GM19238 (cell line): Measurements from ENCODE around the gene ALAD.
"Not testable (repeated sequence)": the region's sequence is repeated elsewhere in the genome, so short reads cannot be mapped to it uniquely, and the experiment has no call there.

Experiments used
- DNase-seq: peaks from one replicate; pipeline ENCODE4 v3.0.0; 2011; ENCODE audit warnings: low spot score; ENCODE audit not compliant: insufficient read length

The ALAD gene

GRCh38 chr9:113401027-113401792, at the start of gene ALAD:
TSS of gene ALAD (minus strand) at chr9:113401284. CDS start at chr9:113393559, 7,725 bp downstream.
- peak; percentile 96 for DNase-seq

DNA sequence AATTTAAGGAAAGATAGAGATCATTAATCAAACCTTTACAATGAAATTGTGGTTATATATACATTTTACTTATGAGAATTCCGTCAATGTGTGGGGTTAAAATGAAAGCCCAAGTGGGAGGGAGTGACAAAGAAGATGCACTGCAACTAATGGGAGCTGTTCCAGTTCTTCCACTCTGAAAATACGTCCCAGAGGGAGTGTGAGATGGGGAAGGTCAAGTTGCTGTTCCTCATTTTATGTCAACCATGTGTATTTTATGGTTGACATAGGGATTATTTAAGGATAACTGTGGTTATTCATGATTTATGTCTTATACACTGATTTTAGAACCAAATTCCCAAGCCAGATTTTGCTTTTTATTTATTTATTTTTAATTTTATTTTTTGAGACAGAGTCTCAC, 48.3 kb upstream of the ALAD start:
- DNase-seq: no peak

DNA sequence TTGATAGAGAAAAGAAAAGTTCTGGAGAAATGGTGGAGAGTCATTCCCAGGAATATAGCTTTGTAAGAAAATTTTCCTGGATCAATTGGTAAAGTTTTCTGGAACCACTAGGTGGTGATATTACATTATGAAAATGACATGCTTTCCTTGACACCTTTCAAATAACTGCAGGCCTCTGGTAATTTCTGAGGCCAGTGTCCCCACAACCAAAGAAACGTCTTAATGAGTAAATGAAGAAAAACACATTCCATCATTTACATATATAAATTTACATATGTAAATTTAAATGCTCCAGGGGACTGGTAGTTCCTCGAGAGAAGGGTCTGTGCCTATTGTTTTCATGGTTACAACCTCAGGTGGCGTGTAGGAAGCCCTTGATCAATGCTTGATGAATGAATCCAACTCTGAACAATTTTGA, 45.2 kb upstream of the ALAD start:
- peak; percentile 32 for DNase-seq

DNA sequence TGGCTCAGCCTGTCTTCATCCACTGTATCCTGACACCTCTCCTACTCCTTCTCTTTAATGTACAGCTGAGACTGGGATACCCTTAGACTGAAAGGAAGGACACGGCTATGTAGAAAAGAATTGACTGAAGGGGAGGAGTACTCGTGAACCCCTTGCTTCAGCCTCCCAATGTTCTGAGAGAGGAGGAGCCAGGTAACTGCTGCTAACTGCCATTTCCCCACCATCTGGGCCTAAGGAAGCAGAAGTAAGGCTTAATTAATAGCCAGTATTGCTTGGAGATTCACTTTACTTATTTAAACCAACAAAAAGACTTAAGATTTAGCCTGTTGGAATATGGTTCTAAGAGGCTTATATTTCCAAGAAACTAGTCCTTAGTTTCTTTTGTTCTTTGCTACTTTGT, 43.7 kb upstream of the ALAD start:
- DNase-seq: no peak

GRCh38 chr9:113437716-113438115, 36.6 kb upstream of the ALAD start:
- DNase-seq: not testable (repeated sequence)

DNA sequence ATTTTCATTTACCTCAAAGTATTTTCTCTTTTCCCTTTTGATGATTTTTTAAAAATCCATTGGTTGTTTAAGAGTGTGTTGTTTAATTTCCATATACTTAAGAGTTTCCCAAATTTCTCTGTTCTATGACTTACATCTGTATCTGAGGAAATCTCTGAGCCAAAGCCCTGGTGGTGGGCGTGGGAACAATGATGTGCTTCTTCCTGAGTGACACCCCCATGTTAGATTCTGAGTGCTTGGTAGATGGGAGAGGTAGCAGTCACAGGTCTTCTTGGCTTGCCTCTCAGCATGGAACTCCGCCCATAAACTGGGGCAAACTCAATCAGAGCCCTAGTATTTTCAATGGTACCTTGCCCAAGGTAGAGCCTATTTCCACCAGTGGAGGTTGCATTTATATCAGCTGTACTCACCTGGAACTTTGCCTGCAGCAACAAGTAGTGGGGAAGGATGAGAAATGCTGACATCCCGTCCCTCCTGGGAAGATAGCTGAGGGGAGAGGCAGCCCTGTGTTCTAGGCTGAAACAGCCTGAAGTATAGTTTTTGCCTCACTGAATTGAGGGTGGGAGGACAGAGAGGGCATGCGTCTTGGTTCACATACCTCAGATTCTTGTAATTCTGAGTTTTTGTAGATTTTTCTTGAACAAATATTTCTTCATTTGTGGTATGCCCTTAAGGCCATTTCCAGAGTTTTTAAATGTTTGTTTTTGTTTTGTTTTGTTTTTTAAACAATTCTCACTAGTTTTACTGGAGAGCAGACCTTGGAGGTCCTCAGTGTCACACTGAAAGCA, 35.8 kb upstream of the ALAD start:
- no peak for DNase-seq

GRCh38 chr9:113431191-113431590, 30.1 kb upstream of the ALAD start:
- DNase-seq: no peak

GRCh38 chr9:113428062-113428615, 27.1 kb upstream of the ALAD start:
- DNase-seq: no peak

DNA sequence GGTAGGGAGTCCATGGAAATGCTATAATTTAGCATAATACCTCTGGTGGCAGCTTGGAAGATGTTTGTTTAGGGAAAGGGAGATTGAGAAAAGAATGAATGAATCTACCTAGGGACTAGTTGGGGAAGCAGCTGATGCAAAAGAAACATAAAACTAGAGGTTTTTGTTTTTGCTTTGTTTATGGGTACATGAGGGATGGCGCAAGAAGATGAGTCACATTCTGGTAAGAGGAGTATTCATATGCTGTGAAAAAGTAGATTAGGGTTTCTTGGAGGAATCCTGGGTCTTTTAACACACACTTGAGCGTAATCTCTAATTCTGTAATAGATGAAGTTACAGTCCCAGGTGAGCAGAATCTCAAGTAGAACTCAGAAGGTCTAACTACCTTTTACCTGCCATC, 26.5 kb upstream of the ALAD start:
- DNase-seq: no peak

DNA sequence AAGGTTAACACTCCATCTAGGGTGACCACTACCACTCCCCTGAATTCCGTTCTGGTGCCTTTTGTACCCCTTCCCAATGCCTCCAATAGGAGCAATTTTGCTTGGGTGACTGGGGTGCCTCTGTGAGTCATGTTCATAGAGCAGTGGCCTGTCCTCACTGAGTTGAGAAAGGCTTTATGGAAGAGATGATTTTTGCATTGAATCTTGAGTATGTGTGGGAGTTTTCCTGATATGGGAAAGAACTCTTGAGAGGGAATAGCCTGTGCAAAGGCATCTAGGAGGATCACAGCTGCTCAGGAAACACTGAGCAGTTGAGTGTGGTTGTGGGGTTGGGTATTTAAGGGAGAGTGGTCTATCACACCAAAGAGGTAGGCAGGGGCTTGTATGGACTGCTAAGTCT, 25.6 kb upstream of the ALAD start:
- no peak for DNase-seq

DNA sequence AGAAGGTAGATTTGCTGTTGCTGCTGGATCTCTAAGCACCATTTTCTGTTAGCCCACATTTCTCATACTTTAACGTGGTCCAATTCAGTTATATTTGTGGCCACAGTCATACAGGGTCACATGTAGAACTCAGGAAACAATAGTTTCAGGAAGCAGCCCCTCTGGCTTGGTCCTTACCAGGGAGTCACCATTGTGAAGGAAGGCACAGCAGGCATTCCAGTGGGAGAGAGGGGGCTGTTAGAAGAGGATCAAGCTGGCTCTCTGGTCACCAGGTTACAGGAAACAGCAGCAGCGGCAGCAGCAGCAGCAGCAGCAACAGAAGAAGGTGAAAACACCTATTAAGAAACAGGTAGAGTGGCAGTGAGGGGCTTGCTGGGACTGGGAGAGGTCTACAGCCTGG, 24.0 kb upstream of the ALAD start:
- DNase-seq: no peak

- no peak for DNase-seq
These were observed 20.6 kb upstream of the ALAD start for GRCh38 chr9:113421726-113422125.

GRCh38 chr9:113417370-113417769, 16.3 kb upstream of the ALAD start:
- DNase-seq: no peak

DNA sequence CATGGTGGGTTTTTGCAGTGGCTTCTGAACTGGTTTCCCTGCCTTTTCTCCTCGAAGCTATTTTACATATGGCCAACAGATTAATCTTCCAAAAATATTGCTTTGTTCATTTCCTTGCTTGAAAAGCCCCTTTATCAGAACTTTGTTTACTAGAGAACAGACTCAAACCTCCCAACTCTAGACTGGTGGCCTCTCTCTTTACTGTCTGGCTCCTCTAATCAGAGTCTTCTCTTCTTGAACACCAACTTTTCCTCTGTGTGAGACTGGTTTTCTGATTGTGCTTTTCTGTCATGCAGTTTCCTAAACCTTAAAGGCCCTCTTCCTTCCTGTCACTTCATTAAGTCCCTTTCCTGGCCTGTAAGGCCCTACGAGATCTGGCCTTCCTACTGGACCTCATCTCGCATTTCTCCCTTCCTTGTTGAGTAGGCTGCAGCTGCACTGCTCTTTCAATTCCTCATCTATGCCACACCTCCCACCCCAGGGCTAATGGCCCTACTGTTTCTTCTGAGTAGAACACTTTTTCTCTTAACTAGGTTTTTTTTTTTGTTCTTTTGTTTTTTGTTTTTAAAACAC, 15.2 kb upstream of the ALAD start:
- DNase-seq: peak; percentile 62

- DNase-seq: peak; percentile 79
These were observed 9.3 kb upstream of the ALAD start, which contains the start of the genes C9orf43 and POLE3 for GRCh38 chr9:113410207-113410864. TSS of gene C9orf43 (plus strand) at chr9:113410747. CDS start at chr9:113413494, 2,747 bp downstream. TSS of gene POLE3 (minus strand) at chr9:113410675. CDS start at chr9:113410293, 382 bp downstream.

GRCh38 chr9:113409883-113410206, 8.8 kb upstream of the ALAD start:
- DNase-seq: no peak

GRCh38 chr9:113409481-113409880, 8.4 kb upstream of the ALAD start:
- DNase-seq: no peak

DNA sequence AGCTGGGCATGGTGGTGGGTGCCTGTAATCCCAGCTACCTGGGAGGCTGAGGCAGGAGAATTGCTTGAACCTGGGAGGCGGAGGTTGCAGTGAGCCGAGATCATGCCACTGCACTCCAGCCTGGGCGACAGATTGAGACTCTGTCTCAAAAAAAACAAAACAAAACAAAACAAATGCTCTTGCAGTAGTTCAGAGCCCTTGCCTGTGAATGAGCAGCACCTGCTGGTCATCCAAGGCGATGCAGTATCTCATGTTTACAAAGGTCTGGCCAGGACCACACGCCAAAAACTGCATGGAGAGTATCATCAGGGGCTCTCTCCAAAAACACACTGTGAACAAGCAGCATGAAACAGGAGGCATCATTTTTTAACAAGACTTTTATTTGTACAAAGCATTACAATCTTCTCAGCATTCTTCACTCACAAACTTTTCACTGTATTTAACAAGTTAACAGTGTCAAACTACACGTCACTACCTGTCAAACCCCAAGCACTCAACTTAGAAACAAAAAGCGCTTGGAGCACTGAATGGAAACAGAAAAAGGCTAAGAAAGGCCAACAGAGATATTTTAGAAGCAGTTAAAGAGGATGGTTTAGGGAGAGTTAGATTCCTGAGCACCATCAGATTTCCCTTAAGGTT, 5.9 kb upstream of the ALAD start:
- peak; percentile 27 for DNase-seq

- not testable (repeated sequence) for DNase-seq
These were observed 5.3 kb upstream of the ALAD start for GRCh38 chr9:113406353-113406752.

DNA sequence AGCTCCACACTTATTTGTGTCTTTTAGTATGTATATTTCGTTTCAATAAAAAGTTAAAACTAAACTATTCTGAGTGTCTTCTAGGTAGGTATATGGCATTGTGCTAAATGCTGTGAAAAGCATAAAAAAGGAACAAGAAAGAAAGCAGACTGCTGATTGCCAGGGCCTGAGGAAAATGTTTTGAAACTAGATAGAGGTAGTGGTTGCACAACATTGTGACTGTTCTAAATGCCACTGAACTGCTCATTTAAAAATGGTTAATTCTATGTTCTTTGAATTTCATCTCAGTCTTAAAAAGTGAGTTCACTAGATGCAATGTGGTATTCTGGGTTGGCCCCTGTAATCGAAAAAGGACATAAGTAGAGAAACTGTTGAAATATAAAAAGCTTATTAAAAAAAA, 2.6 kb upstream of the ALAD start:
- DNase-seq: no peak

DNA sequence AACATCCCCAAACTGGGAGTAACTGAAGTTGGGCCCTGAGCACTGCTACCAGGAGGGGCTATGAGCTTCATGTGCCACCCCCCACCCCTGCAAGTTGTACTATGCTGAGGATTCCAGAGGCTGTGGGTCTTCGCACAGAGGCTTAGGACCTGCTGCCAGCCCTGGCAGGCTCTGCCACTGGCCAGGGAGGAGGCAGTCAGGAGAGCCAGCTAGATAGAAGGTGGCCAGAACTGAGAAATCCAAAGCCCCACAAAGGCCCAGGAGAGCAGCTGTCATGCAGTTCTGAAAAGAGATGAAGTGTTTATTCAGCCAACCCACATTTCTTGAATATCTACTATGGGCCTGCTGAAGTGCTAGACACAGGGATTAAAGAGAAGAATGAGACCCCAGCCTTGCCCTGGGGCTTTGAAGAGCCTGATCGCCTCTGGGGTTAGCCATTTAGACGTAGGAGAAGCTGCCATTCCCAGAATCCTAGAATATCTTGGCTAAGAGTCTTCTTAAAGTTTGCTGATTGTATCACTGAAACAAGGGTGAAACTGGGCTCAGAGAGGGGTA, 1.4 kb downstream of the ALAD start:
- DNase-seq: no peak
